ENCODE measurements around the gene MYO1A. TPM values are rescaled to one million over a fixed set of nuclear protein-coding genes. Genes with fewer than 3 reads are reported as not detected.

MYO1A gene
- total RNA-seq, 1 experiment from 2014 or later: 0.12 TPM

DNA sequence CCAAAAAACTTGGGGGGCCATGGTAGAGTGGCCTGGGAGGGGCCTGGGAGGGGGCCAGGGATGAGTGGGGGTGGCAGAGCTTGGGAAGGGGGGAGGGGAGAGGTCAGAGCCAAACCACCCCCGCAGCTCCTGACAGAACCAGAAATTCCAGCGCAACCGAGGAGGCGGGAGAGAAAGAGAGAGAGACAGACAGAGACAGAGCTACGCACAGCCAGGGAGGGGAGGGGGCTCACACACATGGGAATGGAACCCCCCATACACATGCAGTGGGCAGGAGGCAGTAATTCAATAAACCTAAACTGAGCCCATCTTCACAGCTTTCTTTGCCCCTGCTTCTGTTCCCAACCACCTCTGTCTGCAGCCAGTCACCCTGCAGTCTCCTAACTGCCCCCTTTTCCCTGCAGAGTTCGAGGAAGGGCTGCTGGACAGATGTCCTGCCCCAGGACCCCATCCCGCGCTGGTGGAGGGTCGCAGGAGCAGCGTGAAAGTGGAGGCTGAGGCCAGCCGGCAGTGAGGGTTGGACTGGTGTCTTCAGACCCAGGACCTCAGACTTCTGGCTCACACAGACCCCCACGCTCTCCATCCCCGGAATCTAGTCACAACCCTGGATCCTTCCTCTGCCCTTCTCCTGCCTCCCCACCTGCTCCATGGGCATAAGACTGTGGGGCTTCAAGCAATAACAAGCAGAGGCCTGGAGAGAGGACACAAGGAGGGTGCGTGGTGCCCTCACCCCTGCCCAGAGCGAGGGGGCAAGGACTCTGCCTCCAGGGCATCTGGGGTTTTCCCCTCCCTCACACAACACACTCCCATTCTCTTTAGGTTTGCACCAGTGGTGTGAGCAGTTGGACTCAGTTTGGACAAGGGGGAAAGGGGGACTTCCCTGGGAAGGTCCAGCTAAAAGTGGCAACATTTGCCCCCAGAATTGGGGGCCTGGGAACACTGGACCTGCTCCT is 44.6 kb upstream of the MYO1A start:
- Mint-ChIP-seq H3K36me3 (ENCODE audit: insufficient read depth, unreplicated experiment) (peaks cover 81% of the 10 kb centered on the region), H3K27me3 (ENCODE audit: insufficient read depth, unreplicated experiment) (no peaks in the 10 kb centered on the region), H3K27ac (ENCODE audit: low read depth, unreplicated experiment) (peak overlapping the region; percentile 61), H3K9me3 (ENCODE audit: unreplicated experiment) (no peaks in the 10 kb centered on the region), H3K4me1 (ENCODE audit: insufficient read depth, unreplicated experiment) (peaks cover 60% of the 10 kb centered on the region), H3K4me3 (ENCODE audit: unreplicated experiment) (no peak overlapping the region)
- BruUV-seq (replicated peaks): TSS peak; percentile 39
- ChIA-PET POLR2A (interaction anchor here (1.0 to 16.5 kb wide), 6 partner anchors 12 to 135 kb away, joined by 3 to 610 read pairs (median 16); partner anchors contain the start of genes NEMP1, SHMT2 and STAT6), CTCF (interaction anchor here (0.6 to 13.9 kb wide), 9 partner anchors 7 to 86 kb away, joined by 3 to 147 read pairs (median 6); partner anchors contain the start of gene STAT6)
- intact Hi-C loops (cut with micrococcal nuclease): no loop called here
- TF ChIP-seq, protein P1, sequence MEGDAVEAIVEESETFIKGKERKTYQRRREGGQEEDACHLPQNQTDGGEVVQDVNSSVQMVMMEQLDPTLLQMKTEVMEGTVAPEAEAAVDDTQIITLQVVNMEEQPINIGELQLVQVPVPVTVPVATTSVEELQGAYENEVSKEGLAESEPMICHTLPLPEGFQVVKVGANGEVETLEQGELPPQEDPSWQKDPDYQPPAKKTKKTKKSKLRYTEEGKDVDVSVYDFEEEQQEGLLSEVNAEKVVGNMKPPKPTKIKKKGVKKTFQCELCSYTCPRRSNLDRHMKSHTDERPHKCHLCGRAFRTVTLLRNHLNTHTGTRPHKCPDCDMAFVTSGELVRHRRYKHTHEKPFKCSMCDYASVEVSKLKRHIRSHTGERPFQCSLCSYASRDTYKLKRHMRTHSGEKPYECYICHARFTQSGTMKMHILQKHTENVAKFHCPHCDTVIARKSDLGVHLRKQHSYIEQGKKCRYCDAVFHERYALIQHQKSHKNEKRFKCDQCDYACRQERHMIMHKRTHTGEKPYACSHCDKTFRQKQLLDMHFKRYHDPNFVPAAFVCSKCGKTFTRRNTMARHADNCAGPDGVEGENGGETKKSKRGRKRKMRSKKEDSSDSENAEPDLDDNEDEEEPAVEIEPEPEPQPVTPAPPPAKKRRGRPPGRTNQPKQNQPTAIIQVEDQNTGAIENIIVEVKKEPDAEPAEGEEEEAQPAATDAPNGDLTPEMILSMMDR (IDR thresholded peaks at IDR 0.05; ENCODE audit: unreplicated experiment): no peak
- DNase-seq (ENCODE audit: unreplicated experiment): no peak

DNA sequence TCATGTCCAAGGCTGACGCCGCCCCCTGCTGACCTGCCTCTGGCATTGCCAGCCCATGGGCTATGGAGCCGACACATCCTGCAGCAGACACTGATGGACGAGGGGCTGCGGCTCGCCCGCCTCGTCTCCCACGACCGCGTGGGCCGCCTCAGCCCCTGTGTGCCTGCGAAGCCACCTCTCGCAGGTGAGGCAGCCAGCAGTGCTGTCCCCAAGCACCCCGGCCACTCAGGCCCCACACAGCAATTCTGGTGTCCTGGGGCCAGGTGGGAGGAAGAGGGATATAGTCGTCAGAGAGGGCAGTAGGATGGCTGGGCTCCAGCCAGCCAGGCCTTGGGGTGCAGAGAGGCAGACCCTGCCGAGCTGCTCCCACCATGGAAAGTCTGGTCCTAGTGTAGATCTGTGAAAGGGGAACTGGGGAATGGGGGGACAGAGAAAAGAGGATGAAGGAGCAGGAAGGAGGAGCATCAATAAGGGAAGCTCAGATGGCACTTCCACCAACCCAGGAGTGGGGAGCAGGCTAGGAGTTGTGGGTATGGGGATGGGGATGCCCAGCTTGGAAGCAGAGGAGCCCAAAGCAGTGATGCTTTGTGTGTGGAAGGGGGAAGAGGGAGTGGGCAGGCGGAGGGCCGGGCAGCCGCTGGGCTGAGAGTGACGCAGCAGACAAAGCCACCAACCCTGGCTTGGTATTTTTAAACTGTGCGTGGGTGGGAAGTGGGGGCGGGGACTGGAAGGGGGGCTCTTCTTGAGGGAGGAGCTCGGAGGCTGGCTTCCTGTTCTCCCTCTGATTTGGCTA is 43.7 kb upstream of the MYO1A start:
- POLR2A ChIA-PET: interaction anchor here (8.7 to 16.5 kb wide), 2 partner anchors 15 kb away, joined by 151 to 610 read pairs; partner anchors contain the start of genes NEMP1 and STAT6

DNA sequence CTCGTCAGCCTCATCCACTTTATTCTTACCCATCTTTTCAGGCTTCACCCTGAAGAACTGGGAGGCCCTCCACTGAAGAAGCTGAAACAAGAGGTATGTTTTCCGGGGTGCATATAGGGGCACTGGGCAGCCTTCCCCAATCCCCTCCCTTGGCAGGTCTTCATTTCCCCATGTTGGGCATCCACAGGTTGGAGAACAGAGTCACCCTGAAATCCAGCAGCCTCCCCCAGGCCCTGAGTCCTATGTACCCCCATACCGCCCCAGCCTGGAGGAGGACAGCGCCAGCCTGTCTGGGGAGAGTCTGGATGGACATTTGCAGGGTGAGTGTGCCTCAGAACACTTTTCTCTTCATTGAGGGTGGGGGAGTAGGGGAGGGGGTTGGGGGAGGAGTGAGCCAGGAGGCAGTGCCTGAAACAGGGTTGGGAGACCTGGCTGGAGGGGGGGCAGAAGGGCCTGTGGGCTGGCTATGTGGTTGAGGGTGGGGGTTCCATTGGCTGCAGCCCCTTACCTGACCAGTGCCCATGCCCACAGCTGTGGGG is 43.0 kb upstream of the MYO1A start:
- Mint-ChIP-seq H3K4me1 (ENCODE audit: insufficient read depth, unreplicated experiment) (peaks cover 60% of the 10 kb centered on the region), H3K9me3 (ENCODE audit: unreplicated experiment) (no peaks in the 10 kb centered on the region), H3K4me3 (ENCODE audit: unreplicated experiment) (no peak overlapping the region), H3K27ac (ENCODE audit: low read depth, unreplicated experiment) (no peak overlapping the region), H3K36me3 (ENCODE audit: insufficient read depth, unreplicated experiment) (peaks cover 81% of the 10 kb centered on the region), H3K27me3 (ENCODE audit: insufficient read depth, unreplicated experiment) (no peaks in the 10 kb centered on the region)
- intact Hi-C loops (cut with micrococcal nuclease): loop anchor here (1.0 kb wide), 1 partner anchor 24 kb away; no protein-coding TSS in a partner anchor
- BruUV-seq (replicated peaks): no TSS peak
- TF ChIP-seq, protein P1 (IDR thresholded peaks at IDR 0.05; ENCODE audit: unreplicated experiment): no peak
- ChIA-PET CTCF (interaction anchor here (0.7 to 13.9 kb wide), 6 partner anchors 9 to 83 kb away, joined by 4 to 147 read pairs (median 10); partner anchors contain the start of gene STAT6), POLR2A (interaction anchor here (8.7 to 16.5 kb wide), 2 partner anchors 14 to 15 kb away, joined by 151 to 610 read pairs; partner anchors contain the start of genes NEMP1 and STAT6)
- DNase-seq (ENCODE audit: unreplicated experiment): no peak

More for the DNA sequence above, 43.7 kb upstream of the MYO1A start:
- BruUV-seq (replicated peaks): no TSS peak
- peak; percentile 76 for DNase-seq (ENCODE audit: unreplicated experiment)
- H3K4me1 Mint-ChIP-seq (ENCODE audit: insufficient read depth, unreplicated experiment): peaks cover 60% of the 10 kb centered on the region
- H3K9me3 Mint-ChIP-seq (ENCODE audit: unreplicated experiment): no peaks in the 10 kb centered on the region
- H3K36me3 Mint-ChIP-seq (ENCODE audit: insufficient read depth, unreplicated experiment): peaks cover 81% of the 10 kb centered on the region
- no peak overlapping the region for H3K4me3 Mint-ChIP-seq (ENCODE audit: unreplicated experiment)
- intact Hi-C loops (cut with micrococcal nuclease): loop anchor here (1.0 kb wide), 1 partner anchor 24 kb away; no protein-coding TSS in a partner anchor
- CTCF ChIA-PET: interaction anchor here (0.6 to 13.9 kb wide), 8 partner anchors 8 to 85 kb away, joined by 3 to 147 read pairs (median 4); partner anchors contain the start of gene STAT6
- H3K27me3 Mint-ChIP-seq (ENCODE audit: insufficient read depth, unreplicated experiment): no peaks in the 10 kb centered on the region
- H3K27ac Mint-ChIP-seq (ENCODE audit: low read depth, unreplicated experiment): no peak overlapping the region
- TF ChIP-seq, protein P1 (IDR thresholded peaks at IDR 0.05; ENCODE audit: unreplicated experiment): peak; percentile 73
